ENCODE measurements around the gene PDE3B.
"Not testable (repeated sequence)": the region's sequence is repeated elsewhere in the genome, so short reads cannot be mapped to it uniquely, and the experiment has no call there.

The PDE3B gene

GRCh38 chr11:14861680-14862079 is 218.1 kb downstream of the PDE3B start:
- H3K4me3 ChIP-seq (ENCODE audit: insufficient read length, low read depth), result no peak overlapping the region
- DNase-seq (ENCODE audit: low read depth, low spot score), result no peak
- TF ChIP-seq SUZ12 (IDR thresholded peaks at IDR 0.05; ENCODE audit: extremely low read depth, insufficient read depth, insufficient read length) (no peak), YY1 (IDR thresholded peaks at IDR 0.05; ENCODE audit: insufficient read depth, insufficient read length) (no peak), ZNF274 (IDR thresholded peaks at IDR 0.05; ENCODE audit: low read depth, low read length) (no peak)
- no peaks in the 10 kb centered on the region for H3K9me3 ChIP-seq (ENCODE audit: insufficient read depth, low read length)
- no peak overlapping the region for H3K9ac ChIP-seq (ENCODE audit: insufficient read length, low read depth)
- peaks cover 4% of the 10 kb centered on the region for H3K36me3 ChIP-seq (ENCODE audit: insufficient read depth, insufficient read length, low read length)
- H3K27me3 ChIP-seq (ENCODE audit: insufficient read depth, insufficient read length), result no peaks in the 10 kb centered on the region
- H3K4me1 ChIP-seq (ENCODE audit: insufficient read depth, insufficient read length), result no peaks in the 10 kb centered on the region

GRCh38 chr11:14863775-14864174 is 220.2 kb downstream of the PDE3B start:
- H3K4me1 ChIP-seq (ENCODE audit: insufficient read depth, insufficient read length); H3K9me3 ChIP-seq (ENCODE audit: insufficient read depth, low read length); DNase-seq (ENCODE audit: low read depth, low spot score); H3K9ac ChIP-seq (ENCODE audit: insufficient read length, low read depth); H3K27me3 ChIP-seq (ENCODE audit: insufficient read depth, insufficient read length); H3K4me3 ChIP-seq (ENCODE audit: insufficient read length, low read depth); H3K36me3 ChIP-seq (ENCODE audit: insufficient read depth, insufficient read length, low read length): not testable (repeated sequence)

- no peak for TF ChIP-seq SUZ12 (IDR thresholded peaks at IDR 0.05; ENCODE audit: extremely low read depth, insufficient read depth, insufficient read length)
- no peak for TF ChIP-seq YY1 (IDR thresholded peaks at IDR 0.05; ENCODE audit: insufficient read depth, insufficient read length)
- TF ChIP-seq ZNF274 (IDR thresholded peaks at IDR 0.05; ENCODE audit: low read depth, low read length), result no peak
- no peak for DNase-seq (ENCODE audit: low read depth, low spot score)
- peaks cover 10% of the 10 kb centered on the region for H3K36me3 ChIP-seq (ENCODE audit: insufficient read depth, insufficient read length, low read length)
- H3K9ac ChIP-seq (ENCODE audit: insufficient read length, low read depth), result no peak overlapping the region
- H3K27me3 ChIP-seq (ENCODE audit: insufficient read depth, insufficient read length), result no peaks in the 10 kb centered on the region
- H3K9me3 ChIP-seq (ENCODE audit: insufficient read depth, low read length), result no peaks in the 10 kb centered on the region
- H3K4me1 ChIP-seq (ENCODE audit: insufficient read depth, insufficient read length), result no peaks in the 10 kb centered on the region
- no peak overlapping the region for H3K4me3 ChIP-seq (ENCODE audit: insufficient read length, low read depth)
Measured at GRCh38 chr11:14872032-14872431, 228.4 kb downstream of the PDE3B start.

- DNase-seq (ENCODE audit: low read depth, low spot score), result no peak
- TF ChIP-seq YY1 (IDR thresholded peaks at IDR 0.05; ENCODE audit: insufficient read depth, insufficient read length) (no peak), SUZ12 (IDR thresholded peaks at IDR 0.05; ENCODE audit: extremely low read depth, insufficient read depth, insufficient read length) (no peak), ZNF274 (IDR thresholded peaks at IDR 0.05; ENCODE audit: low read depth, low read length) (no peak)
- no peak overlapping the region for H3K9ac ChIP-seq (ENCODE audit: insufficient read length, low read depth)
- H3K4me1 ChIP-seq (ENCODE audit: insufficient read depth, insufficient read length), result no peaks in the 10 kb centered on the region
- no peak overlapping the region for H3K4me3 ChIP-seq (ENCODE audit: insufficient read length, low read depth)
- H3K36me3 ChIP-seq (ENCODE audit: insufficient read depth, insufficient read length, low read length), result peaks cover 20% of the 10 kb centered on the region
- no peaks in the 10 kb centered on the region for H3K9me3 ChIP-seq (ENCODE audit: insufficient read depth, low read length)
- no peaks in the 10 kb centered on the region for H3K27me3 ChIP-seq (ENCODE audit: insufficient read depth, insufficient read length)
Measured at GRCh38 chr11:14873632-14874031, 230.0 kb downstream of the PDE3B start.

GRCh38 chr11:14875163-14875562 is 231.6 kb downstream of the PDE3B start:
- H3K4me1 ChIP-seq (ENCODE audit: insufficient read depth, insufficient read length), result no peaks in the 10 kb centered on the region
- no peak overlapping the region for H3K9ac ChIP-seq (ENCODE audit: insufficient read length, low read depth)
- no peaks in the 10 kb centered on the region for H3K27me3 ChIP-seq (ENCODE audit: insufficient read depth, insufficient read length)
- no peak for DNase-seq (ENCODE audit: low read depth, low spot score)
- no peak overlapping the region for H3K4me3 ChIP-seq (ENCODE audit: insufficient read length, low read depth)
- no peak for TF ChIP-seq ZNF274 (IDR thresholded peaks at IDR 0.05; ENCODE audit: low read depth, low read length)
- TF ChIP-seq SUZ12 (IDR thresholded peaks at IDR 0.05; ENCODE audit: extremely low read depth, insufficient read depth, insufficient read length), result no peak
- TF ChIP-seq YY1 (IDR thresholded peaks at IDR 0.05; ENCODE audit: insufficient read depth, insufficient read length), result no peak
- H3K9me3 ChIP-seq (ENCODE audit: insufficient read depth, low read length), result no peaks in the 10 kb centered on the region
- H3K36me3 ChIP-seq (ENCODE audit: insufficient read depth, insufficient read length, low read length), result peaks cover 17% of the 10 kb centered on the region

- Histone ChIP-seq H3K36me3 (ENCODE audit: insufficient read depth, insufficient read length, low read length) (peaks cover 17% of the 10 kb centered on the region), H3K4me3 (ENCODE audit: insufficient read length, low read depth) (no peak overlapping the region), H3K9me3 (ENCODE audit: insufficient read depth, low read length) (no peaks in the 10 kb centered on the region), H3K27me3 (ENCODE audit: insufficient read depth, insufficient read length) (no peaks in the 10 kb centered on the region), H3K4me1 (ENCODE audit: insufficient read depth, insufficient read length) (no peaks in the 10 kb centered on the region), H3K9ac (ENCODE audit: insufficient read length, low read depth) (no peak overlapping the region)
- no peak for DNase-seq (ENCODE audit: low read depth, low spot score)
- TF ChIP-seq YY1 (IDR thresholded peaks at IDR 0.05; ENCODE audit: insufficient read depth, insufficient read length), result no peak
- no peak for TF ChIP-seq SUZ12 (IDR thresholded peaks at IDR 0.05; ENCODE audit: extremely low read depth, insufficient read depth, insufficient read length)
- no peak for TF ChIP-seq ZNF274 (IDR thresholded peaks at IDR 0.05; ENCODE audit: low read depth, low read length)
Measured at GRCh38 chr11:14881576-14882193, 238.1 kb downstream of the PDE3B start.

- Histone ChIP-seq H3K9ac (ENCODE audit: insufficient read length, low read depth) (no peak overlapping the region), H3K36me3 (ENCODE audit: insufficient read depth, insufficient read length, low read length) (peaks cover 14% of the 10 kb centered on the region), H3K27me3 (ENCODE audit: insufficient read depth, insufficient read length) (no peaks in the 10 kb centered on the region), H3K4me3 (ENCODE audit: insufficient read length, low read depth) (no peak overlapping the region), H3K9me3 (ENCODE audit: insufficient read depth, low read length) (no peaks in the 10 kb centered on the region), H3K4me1 (ENCODE audit: insufficient read depth, insufficient read length) (no peaks in the 10 kb centered on the region)
- no peak for DNase-seq (ENCODE audit: low read depth, low spot score)
- TF ChIP-seq YY1 (IDR thresholded peaks at IDR 0.05; ENCODE audit: insufficient read depth, insufficient read length), result no peak
- no peak for TF ChIP-seq ZNF274 (IDR thresholded peaks at IDR 0.05; ENCODE audit: low read depth, low read length)
- TF ChIP-seq SUZ12 (IDR thresholded peaks at IDR 0.05; ENCODE audit: extremely low read depth, insufficient read depth, insufficient read length), result no peak
Measured at GRCh38 chr11:14882196-14882595, 238.6 kb downstream of the PDE3B start.

- H3K36me3 ChIP-seq (ENCODE audit: insufficient read depth, insufficient read length, low read length); H3K9me3 ChIP-seq (ENCODE audit: insufficient read depth, low read length); H3K4me3 ChIP-seq (ENCODE audit: insufficient read length, low read depth); H3K9ac ChIP-seq (ENCODE audit: insufficient read length, low read depth); DNase-seq (ENCODE audit: low read depth, low spot score); H3K27me3 ChIP-seq (ENCODE audit: insufficient read depth, insufficient read length); H3K4me1 ChIP-seq (ENCODE audit: insufficient read depth, insufficient read length): not testable (repeated sequence)
Measured at GRCh38 chr11:14883683-14884082, 240.1 kb downstream of the PDE3B start.
